Upper lobe of left lung (tissue), 4 donors: ENCODE data around the gene PRR3.

Experiments used
- POLR2A ChIP-seq, 4 donors: fragments of 450-650 bp; IDR thresholded peaks; one replicate each; pipeline ENCODE4 v1.5.1; 2016 to 2017; ENCODE audit warnings: antibody characterized with exemption in 4 of 4, mild to moderate bottlenecking in 2 of 4
- POLR2AphosphoS5 ChIP-seq, 2 donors: sonication (generic); formaldehyde crosslinking; IDR thresholded peaks; one replicate each; pipeline ENCODE4 v1.5.1; 2017; ENCODE audit warnings: antibody characterized with exemption in 2 of 2
- TF ChIP-seq, protein P1 (sequence below), 6 experiments: fragments of 450-650 bp in 4 of 6; fragments of 200-600 bp in 2 of 6; sonication (generic) in 2 of 6; IDR thresholded peaks; one replicate each; pipeline ENCODE4 v1.5.1; 2016 to 2019; ENCODE audit warnings: antibody characterized with exemption in 6 of 6

DNA sequence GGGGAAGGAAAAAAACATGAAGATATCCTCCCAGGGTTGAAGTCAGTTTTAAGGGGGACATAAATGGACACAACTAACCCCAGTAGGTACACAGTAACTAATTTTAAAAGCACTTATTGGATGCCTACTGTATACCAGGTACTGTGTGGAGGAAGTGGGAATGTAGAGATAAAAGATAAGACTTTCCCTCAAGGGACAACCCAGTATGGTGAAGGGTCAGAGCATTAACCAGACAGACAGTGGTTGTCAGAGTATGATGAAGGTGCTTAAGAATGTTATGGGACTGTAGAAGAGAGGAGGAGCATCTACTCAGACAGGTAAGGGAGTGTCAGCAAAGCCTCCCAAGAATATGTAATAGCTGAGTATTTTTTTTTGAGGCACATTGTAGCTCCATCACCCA lies 15.1 kb downstream of the PRR3 start:
- TF ChIP-seq, protein P1, sequence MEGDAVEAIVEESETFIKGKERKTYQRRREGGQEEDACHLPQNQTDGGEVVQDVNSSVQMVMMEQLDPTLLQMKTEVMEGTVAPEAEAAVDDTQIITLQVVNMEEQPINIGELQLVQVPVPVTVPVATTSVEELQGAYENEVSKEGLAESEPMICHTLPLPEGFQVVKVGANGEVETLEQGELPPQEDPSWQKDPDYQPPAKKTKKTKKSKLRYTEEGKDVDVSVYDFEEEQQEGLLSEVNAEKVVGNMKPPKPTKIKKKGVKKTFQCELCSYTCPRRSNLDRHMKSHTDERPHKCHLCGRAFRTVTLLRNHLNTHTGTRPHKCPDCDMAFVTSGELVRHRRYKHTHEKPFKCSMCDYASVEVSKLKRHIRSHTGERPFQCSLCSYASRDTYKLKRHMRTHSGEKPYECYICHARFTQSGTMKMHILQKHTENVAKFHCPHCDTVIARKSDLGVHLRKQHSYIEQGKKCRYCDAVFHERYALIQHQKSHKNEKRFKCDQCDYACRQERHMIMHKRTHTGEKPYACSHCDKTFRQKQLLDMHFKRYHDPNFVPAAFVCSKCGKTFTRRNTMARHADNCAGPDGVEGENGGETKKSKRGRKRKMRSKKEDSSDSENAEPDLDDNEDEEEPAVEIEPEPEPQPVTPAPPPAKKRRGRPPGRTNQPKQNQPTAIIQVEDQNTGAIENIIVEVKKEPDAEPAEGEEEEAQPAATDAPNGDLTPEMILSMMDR (IDR thresholded peaks at IDR 0.05): no peak
- TF ChIP-seq POLR2A (IDR thresholded peaks at IDR 0.05) (no peak), POLR2AphosphoS5 (IDR thresholded peaks at IDR 0.05) (no peak)
